Measurements from ENCODE around the gene SPECC1L.

DNA sequence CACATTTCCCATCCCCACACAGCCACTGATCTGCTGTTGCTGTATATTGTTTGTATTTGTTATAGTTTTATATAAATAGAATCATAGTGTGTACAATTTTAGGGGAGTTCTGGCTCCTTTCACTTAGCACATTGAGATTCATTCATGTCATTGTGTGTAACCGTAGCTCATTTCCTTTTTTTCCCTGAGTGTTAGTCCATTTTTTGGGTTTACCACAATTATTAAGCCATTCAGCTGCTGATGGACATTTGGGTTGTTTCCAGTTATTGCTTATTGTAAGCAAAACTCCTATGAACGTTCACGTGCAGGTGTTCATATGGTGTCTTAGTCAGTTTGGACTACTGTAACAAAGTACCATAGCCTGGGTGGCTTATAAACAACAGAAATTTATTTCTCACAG, 123.2 kb downstream of the SPECC1L start:
- TF ChIP-seq POLR2A (IDR thresholded peaks at IDR 0.05; ENCODE audit: low read length) (no peak), GATA1 (IDR thresholded peaks at IDR 0.05; ENCODE audit: low read depth, low read length) (no peak)
